HepG2 (cell line): Measurements from ENCODE around the gene XRN1. TPM values are rescaled to one million over a fixed set of nuclear protein-coding genes. Genes with fewer than 3 reads are reported as not detected.

Experiments
- ATAC-seq: fragments of 200-7000 bp; cut with Tn5 transposase; 3 replicates; pipeline ENCODE4 v1.9.1; 2020; ENCODE audit warnings: mild to moderate bottlenecking, moderate library complexity
- BruUV-seq: library from RNA; stranded (reverse); fragments of 400-500 nt; replicated peaks from 2 replicates; lab custom pipeline; 2021; lab: Mats Ljungman, UMichigan
- CTCF ChIA-PET: fragments of 300-600 bp; formaldehyde crosslinking; extraction: SDS; loops from one replicate; lab custom pipeline; 2021; ENCODE audit warnings: low total read pairs, inconsistent platforms, low intra/inter-chr PET ratio; lab: Yijun Ruan, JAX
- POLR2A ChIA-PET: fragments of 350-600 bp; sonication (Branson Sonifier 250); formaldehyde crosslinking; loops from one replicate; lab custom pipeline; 2020; ENCODE audit warnings: antibody characterized with exemption, inconsistent platforms; lab: Yijun Ruan, JAX
- DNase-seq: peaks from one replicate; pipeline ENCODE4 v3.0.0-alpha.2; 2015; ENCODE audit warnings: low spot score
- FAIRE-seq: peaks from 3 replicates; lab custom pipeline; 2011; peaks lifted over from hg19 to GRCh38; lab: Jason Lieb, UNC
- H2AFZ ChIP-seq: one replicate; pipeline ENCODE4 v1.6.1; 2011; ENCODE audit warnings: low read length, inconsistent platforms
- H3K27ac ChIP-seq: fragments of 300-600 bp; 3 replicates; pipeline ENCODE4 v1.8.0; 2011; ENCODE audit warnings: mixed run types, mild to moderate bottlenecking, mixed read lengths, low read length, inconsistent platforms; ENCODE audit not compliant: insufficient read depth; ENCODE audit errors: extremely low read length
- H3K27me3 ChIP-seq, 2 experiments: fragments of 200-600 bp in 1 of 2; 2 replicates in 1 of 2; 3 replicates in 1 of 2; pipeline versions ENCODE4 v1.6.0 to v1.8.0; 2011; ENCODE audit warnings: low read length in 2 of 2, mild to moderate bottlenecking in 2 of 2, moderate library complexity in 2 of 2, inconsistent platforms in 1 of 2; ENCODE audit not compliant: insufficient read depth in 2 of 2, control insufficient read depth in 1 of 2
- H3K36me3 ChIP-seq, 2 experiments: fragments of 200-600 bp in 1 of 2; replicated peaks in 1 of 2; 2 replicates in 1 of 2; 3 replicates in 1 of 2; pipeline versions ENCODE4 v1.5.1 to v1.8.0; 2011; ENCODE audit warnings: low read length in 2 of 2, inconsistent platforms in 1 of 2; ENCODE audit not compliant: insufficient read depth in 2 of 2, control insufficient read depth in 1 of 2
- H3K4me1 ChIP-seq: 2 replicates; pipeline ENCODE4 v1.5.1; 2012; ENCODE audit warnings: low read length, inconsistent platforms; ENCODE audit not compliant: insufficient read depth
- H3K4me2 ChIP-seq: 2 replicates; pipeline ENCODE4 v1.6.0; 2011; ENCODE audit warnings: low read depth, low read length, inconsistent platforms
- H3K4me3 ChIP-seq, 3 experiments: fragments of 200-600 bp in 1 of 3; sonication (generic), shearing (Covaris generic) in 1 of 3; replicated peaks in 1 of 3; 2 replicates each; pipeline ENCODE4 v1.5.1; 2011 to 2016; ENCODE audit warnings: low read length in 3 of 3, inconsistent platforms in 2 of 3, low read depth in 2 of 3, mild to moderate bottlenecking in 2 of 3, control low read depth in 1 of 3, mixed read lengths in 1 of 3; ENCODE audit not compliant: insufficient read depth in 1 of 3
- H3K79me2 ChIP-seq: one replicate; pipeline ENCODE4 v1.6.1; 2011; ENCODE audit warnings: low read length, inconsistent platforms; ENCODE audit not compliant: insufficient read depth
- H3K9ac ChIP-seq: 2 replicates; pipeline ENCODE4 v1.6.0; 2011; ENCODE audit warnings: mild to moderate bottlenecking, low read depth, low read length, inconsistent platforms; ENCODE audit not compliant: insufficient read depth
- H3K9me3 ChIP-seq: 2 replicates; pipeline ENCODE4 v1.5.1; 2012; ENCODE audit warnings: mild to moderate bottlenecking, low read length
- H4K20me1 ChIP-seq: 2 replicates; pipeline ENCODE4 v1.6.0; 2011; ENCODE audit warnings: inconsistent platforms, mild to moderate bottlenecking, low read length, moderate library complexity; ENCODE audit not compliant: insufficient read depth
- AGO2 ChIP-seq: fragments of 200-400 bp; formaldehyde crosslinking; optimal IDR thresholded peaks from 2 replicates; pipeline ENCODE3; 2017; ENCODE audit warnings: mild to moderate bottlenecking, low read depth, low read length, moderate library complexity
- FIP1L1 ChIP-seq: fragments of 200-400 bp; formaldehyde crosslinking; IDR thresholded peaks from 2 replicates; pipeline ENCODE4 v1.6.1; 2018; ENCODE audit warnings: low read depth, mild to moderate bottlenecking, low read length, moderate library complexity, borderline replicate concordance; ENCODE audit not compliant: insufficient read depth
- KDM5A ChIP-seq: fragments of 200-600 bp; sonication (generic); IDR thresholded peaks from 2 replicates; pipeline ENCODE4 v1.7.0; 2018; ENCODE audit warnings: antibody characterized with exemption, mild to moderate bottlenecking, low read length, borderline replicate concordance
- KLF11 ChIP-seq: IDR thresholded peaks from 2 replicates; pipeline ENCODE4 v1.6.1; 2016; ENCODE audit warnings: missing compliant biosample characterization
- MED8 ChIP-seq: sonication (generic); formaldehyde crosslinking; IDR thresholded peaks from 2 replicates; pipeline ENCODE4 v1.8.1; 2023; ENCODE audit warnings: mild to moderate bottlenecking, missing genetic modification reagents; ENCODE audit not compliant: insufficient replicate concordance
- ZNF20 ChIP-seq: sonication (generic); formaldehyde crosslinking; IDR thresholded peaks from 2 replicates; pipeline ENCODE4 v1.4.0; 2020; ENCODE audit warnings: mild to moderate bottlenecking, moderate library complexity, missing genetic modification reagents
- ZNF205 ChIP-seq: IDR thresholded peaks from 2 replicates; pipeline ENCODE4 v1.6.1; 2018; ENCODE audit warnings: missing biosample characterization, missing genetic modification reagents
- ZNF430 ChIP-seq: sonication (generic); formaldehyde crosslinking; IDR thresholded peaks from 2 replicates; pipeline ENCODE4 v1.9.0; 2021; ENCODE audit warnings: mild to moderate bottlenecking, missing genetic modification reagents
- ZNF557 ChIP-seq: sonication (generic); formaldehyde crosslinking; IDR thresholded peaks from 2 replicates; pipeline ENCODE4 v1.4.0; 2020; ENCODE audit warnings: missing genetic modification reagents
- ZNF607 ChIP-seq: sonication (generic); formaldehyde crosslinking; IDR thresholded peaks from 2 replicates; pipeline ENCODE4 v1.5.1; 2020; ENCODE audit warnings: missing genetic modification reagents, mild to moderate bottlenecking, borderline replicate concordance
- ZNF83 ChIP-seq: sonication (generic); formaldehyde crosslinking; IDR thresholded peaks from 2 replicates; pipeline ENCODE4 v1.4.0; 2020; ENCODE audit warnings: missing genetic modification reagents, mild to moderate bottlenecking, borderline replicate concordance
- WGBS: methylation state at CpG from one replicate; pipeline ENCODE4 v1.1.6; 2017; ENCODE audit warnings: low lambda C conversion rate; 5-methylcytosine and 5-hydroxymethylcytosine counted together
- in situ Hi-C: cut with HindIII; loops from 2 replicates; pipeline ENCODE4 v1.10.0; 2017; ENCODE audit warnings: low pct_unique_long_range_greater_than_20kb; ENCODE audit not compliant: extremely low pct_ligation_motif_present
- intact Hi-C: fragments of 100-400 bp; cut with micrococcal nuclease; formaldehyde crosslinking; loops from one replicate; pipeline ENCODE4 v1.10.0; 2022; ENCODE audit not compliant: unreplicated experiment
- polyA plus RNA-seq, 8 experiments: library from polyadenylated mRNA; depleted of rRNA in 3 of 8; stranded (reverse) in 7 of 8; unstranded in 1 of 8; fragments of >200 nt; fragmentation: Illumina TruSeq in 4 of 8; extraction: Trizol in 4 of 8; gene quantifications; 2 replicates each; pipeline versions ENCODE4 v1.2.1 to v1.2.3, GENCODE V29; 2011 to 2016; ENCODE audit warnings: low read depth in 4 of 8, missing spikeins in 1 of 8, mixed read lengths in 1 of 8; ENCODE audit not compliant: insufficient read depth in 1 of 8
- total RNA-seq, 5 experiments: library from RNA; depleted of rRNA; stranded (reverse); fragments of >200 nt; fragmentation: Illumina TruSeq; extraction: Trizol; gene quantifications; 2 replicates each; pipeline ENCODE4 v1.2.3, GENCODE V29; 2016; ENCODE audit warnings: low read depth in 1 of 5
- TF ChIP-seq, protein P1 (sequence below): sonication (generic); formaldehyde crosslinking; IDR thresholded peaks from 2 replicates; pipeline ENCODE4 v1.5.1; 2020; ENCODE audit warnings: mild to moderate bottlenecking, missing genetic modification reagents, moderate library complexity
- TF ChIP-seq, protein P2 (sequence below): sonication (generic); formaldehyde crosslinking; IDR thresholded peaks from 2 replicates; pipeline ENCODE4 v1.4.0; 2020; ENCODE audit warnings: missing genetic modification reagents
- TF ChIP-seq, protein P3 (sequence below): IDR thresholded peaks from 2 replicates; pipeline ENCODE4 v1.6.1; 2016; ENCODE audit warnings: missing compliant biosample characterization, missing genetic modification reagents, borderline replicate concordance
- TF ChIP-seq, protein P4 (sequence below): sonication (generic); formaldehyde crosslinking; IDR thresholded peaks from 2 replicates; pipeline ENCODE4 v1.5.0; 2020; ENCODE audit warnings: mild to moderate bottlenecking, missing genetic modification reagents, borderline replicate concordance
- TF ChIP-seq, protein P5 (sequence below): sonication (generic); formaldehyde crosslinking; IDR thresholded peaks from 2 replicates; pipeline ENCODE4 v1.4.0; 2020; ENCODE audit warnings: missing genetic modification reagents; ENCODE audit errors: not compliant biosample characterization

Gene XRN1
- total and polyA plus RNA-seq, 2 of the 13 experiments (the other 11 are each of a cell fraction or from before 2014, with no cell fraction given), result 13.2 to 13.3 TPM

DNA sequence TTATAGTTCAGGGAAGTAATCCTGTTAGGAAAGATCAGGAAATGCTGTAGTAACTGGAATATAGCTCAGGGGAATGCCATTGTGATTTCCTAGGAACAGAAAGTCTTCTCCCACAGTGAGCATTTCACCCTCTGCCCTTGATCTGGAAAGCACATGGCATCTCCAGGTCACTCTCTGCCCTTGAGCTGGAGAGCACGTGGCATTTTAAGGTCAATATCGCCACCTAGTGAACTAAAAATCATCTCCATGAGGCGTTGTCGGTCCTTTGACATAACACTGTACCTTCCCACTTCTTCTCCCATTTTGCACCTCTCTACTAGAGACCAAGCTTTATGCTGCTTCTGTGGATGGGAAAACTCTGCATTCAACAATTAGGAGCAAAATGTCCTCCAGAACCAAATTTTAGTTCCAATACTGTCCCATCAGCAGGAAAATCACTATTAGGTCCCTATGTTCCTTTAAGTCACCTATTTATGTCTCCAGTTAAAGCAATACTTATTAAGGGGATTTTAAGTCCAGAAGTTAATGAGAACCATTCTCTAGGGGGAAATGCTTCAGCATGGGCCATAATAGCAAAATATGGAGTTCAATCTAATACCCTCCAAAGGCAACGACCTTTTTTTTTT is 167.8 kb downstream of the XRN1 start:
- H3K79me2 ChIP-seq, result no peaks in the 10 kb centered on the region
- FAIRE-seq (peak; percentile 96), DNase-seq (peak; percentile 75), ATAC-seq (peak; percentile 99)
- H3K4me3 ChIP-seq, result no peak overlapping the region
- WGBS, result 17% methylated on average over 5 of the region's 5 CpGs
- in situ Hi-C loops, result loop anchor here (5.0 to 10.0 kb wide), 3 partner anchors 95 to 315 kb away; no protein-coding TSS in a partner anchor
- H3K4me2 ChIP-seq, result no peak overlapping the region
- ChIA-PET CTCF (interaction anchor here (1.4 to 2.3 kb wide), 3 partner anchors 99 to 318 kb away, joined by 5 to 15 read pairs (median 10); no protein-coding TSS in a partner anchor), POLR2A (interaction anchor here (1.0 to 1.2 kb wide), 2 partner anchors 99 to 131 kb away, joined by 4 read pairs; partner anchors contain the start of gene TFDP2)
- H3K9ac ChIP-seq, result no peak overlapping the region
- peaks cover 6% of the 10 kb centered on the region; the same call in 1 of the 2 replicates for H3K4me1 ChIP-seq
- no peak overlapping the region for H2AFZ ChIP-seq
- no peak overlapping the region for H3K27ac ChIP-seq
- no peaks in the 10 kb centered on the region for H4K20me1 ChIP-seq
- no TSS peak for BruUV-seq
- H3K27me3 ChIP-seq, result no peaks in the 10 kb centered on the region
- no peaks in the 10 kb centered on the region for H3K36me3 ChIP-seq
- intact Hi-C loops, result loop anchor here (1.0 kb wide), 3 partner anchors 100 to 318 kb away; no protein-coding TSS in a partner anchor
- H3K9me3 ChIP-seq, result no peaks in the 10 kb centered on the region
- TF ChIP-seq, protein P1, sequence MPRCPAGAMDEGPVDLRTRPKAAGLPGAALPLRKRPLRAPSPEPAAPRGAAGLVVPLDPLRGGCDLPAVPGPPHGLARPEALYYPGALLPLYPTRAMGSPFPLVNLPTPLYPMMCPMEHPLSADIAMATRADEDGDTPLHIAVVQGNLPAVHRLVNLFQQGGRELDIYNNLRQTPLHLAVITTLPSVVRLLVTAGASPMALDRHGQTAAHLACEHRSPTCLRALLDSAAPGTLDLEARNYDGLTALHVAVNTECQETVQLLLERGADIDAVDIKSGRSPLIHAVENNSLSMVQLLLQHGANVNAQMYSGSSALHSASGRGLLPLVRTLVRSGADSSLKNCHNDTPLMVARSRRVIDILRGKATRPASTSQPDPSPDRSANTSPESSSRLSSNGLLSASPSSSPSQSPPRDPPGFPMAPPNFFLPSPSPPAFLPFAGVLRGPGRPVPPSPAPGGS (CRISPR knock-in tag), result no peak
- TF ChIP-seq KDM5A, result no peak
- TF ChIP-seq ZNF83 (CRISPR knock-in tag), result no peak
- no peak for TF ChIP-seq FIP1L1
- TF ChIP-seq KLF11 (CRISPR knock-in tag), result peak; percentile 43; the same call in 1 of the 2 replicates
- TF ChIP-seq ZNF430, result no peak
- TF ChIP-seq, protein P2, sequence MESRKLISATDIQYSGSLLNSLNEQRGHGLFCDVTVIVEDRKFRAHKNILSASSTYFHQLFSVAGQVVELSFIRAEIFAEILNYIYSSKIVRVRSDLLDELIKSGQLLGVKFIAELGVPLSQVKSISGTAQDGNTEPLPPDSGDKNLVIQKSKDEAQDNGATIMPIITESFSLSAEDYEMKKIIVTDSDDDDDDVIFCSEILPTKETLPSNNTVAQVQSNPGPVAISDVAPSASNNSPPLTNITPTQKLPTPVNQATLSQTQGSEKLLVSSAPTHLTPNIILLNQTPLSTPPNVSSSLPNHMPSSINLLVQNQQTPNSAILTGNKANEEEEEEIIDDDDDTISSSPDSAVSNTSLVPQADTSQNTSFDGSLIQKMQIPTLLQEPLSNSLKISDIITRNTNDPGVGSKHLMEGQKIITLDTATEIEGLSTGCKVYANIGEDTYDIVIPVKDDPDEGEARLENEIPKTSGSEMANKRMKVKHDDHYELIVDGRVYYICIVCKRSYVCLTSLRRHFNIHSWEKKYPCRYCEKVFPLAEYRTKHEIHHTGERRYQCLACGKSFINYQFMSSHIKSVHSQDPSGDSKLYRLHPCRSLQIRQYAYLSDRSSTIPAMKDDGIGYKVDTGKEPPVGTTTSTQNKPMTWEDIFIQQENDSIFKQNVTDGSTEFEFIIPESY, result no peak
- TF ChIP-seq, protein P3, sequence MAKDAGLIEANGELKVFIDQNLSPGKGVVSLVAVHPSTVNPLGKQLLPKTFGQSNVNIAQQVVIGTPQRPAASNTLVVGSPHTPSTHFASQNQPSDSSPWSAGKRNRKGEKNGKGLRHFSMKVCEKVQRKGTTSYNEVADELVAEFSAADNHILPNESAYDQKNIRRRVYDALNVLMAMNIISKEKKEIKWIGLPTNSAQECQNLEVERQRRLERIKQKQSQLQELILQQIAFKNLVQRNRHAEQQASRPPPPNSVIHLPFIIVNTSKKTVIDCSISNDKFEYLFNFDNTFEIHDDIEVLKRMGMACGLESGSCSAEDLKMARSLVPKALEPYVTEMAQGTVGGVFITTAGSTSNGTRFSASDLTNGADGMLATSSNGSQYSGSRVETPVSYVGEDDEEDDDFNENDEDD (CRISPR knock-in tag), result peak; percentile 77; the same call in 1 of the 2 replicates
- no peak for TF ChIP-seq ZNF557 (CRISPR knock-in tag)
- TF ChIP-seq, protein P4, sequence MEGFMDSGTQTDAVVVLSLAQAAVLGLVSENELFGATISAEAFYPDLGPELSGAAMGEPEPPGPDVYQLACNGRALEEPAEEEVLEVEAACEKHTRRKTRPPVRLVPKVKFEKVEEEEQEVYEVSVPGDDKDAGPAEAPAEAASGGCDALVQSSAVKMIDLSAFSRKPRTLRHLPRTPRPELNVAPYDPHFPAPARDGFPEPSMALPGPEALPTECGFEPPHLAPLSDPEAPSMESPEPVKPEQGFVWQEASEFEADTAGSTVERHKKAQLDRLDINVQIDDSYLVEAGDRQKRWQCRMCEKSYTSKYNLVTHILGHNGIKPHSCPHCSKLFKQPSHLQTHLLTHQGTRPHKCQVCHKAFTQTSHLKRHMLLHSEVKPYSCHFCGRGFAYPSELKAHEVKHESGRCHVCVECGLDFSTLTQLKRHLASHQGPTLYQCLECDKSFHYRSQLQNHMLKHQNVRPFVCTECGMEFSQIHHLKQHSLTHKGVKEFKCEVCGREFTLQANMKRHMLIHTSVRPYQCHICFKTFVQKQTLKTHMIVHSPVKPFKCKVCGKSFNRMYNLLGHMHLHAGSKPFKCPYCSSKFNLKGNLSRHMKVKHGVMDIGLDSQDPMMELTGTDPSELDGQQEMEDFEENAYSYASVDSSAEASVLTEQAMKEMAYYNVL (CRISPR knock-in tag), result no peak
- TF ChIP-seq MED8 (CRISPR knock-in tag), result no peak
- TF ChIP-seq ZNF20 (CRISPR knock-in tag), result no peak
- TF ChIP-seq, protein P5, sequence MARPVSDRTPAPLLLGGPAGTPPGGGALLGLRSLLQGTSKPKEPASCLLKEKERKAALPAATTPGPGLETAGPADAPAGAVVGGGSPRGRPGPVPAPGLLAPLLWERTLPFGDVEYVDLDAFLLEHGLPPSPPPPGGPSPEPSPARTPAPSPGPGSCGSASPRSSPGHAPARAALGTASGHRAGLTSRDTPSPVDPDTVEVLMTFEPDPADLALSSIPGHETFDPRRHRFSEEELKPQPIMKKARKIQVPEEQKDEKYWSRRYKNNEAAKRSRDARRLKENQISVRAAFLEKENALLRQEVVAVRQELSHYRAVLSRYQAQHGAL, result no peak
- no peak for TF ChIP-seq ZNF607 (CRISPR knock-in tag)
- no peak for TF ChIP-seq AGO2
- TF ChIP-seq ZNF205 (CRISPR knock-in tag), result peak; percentile 61; the same call in 1 of the 2 replicates
